Subcutaneous abdominal adipose tissue (tissue), 5 donors: ENCODE measurements around the gene WWC1.

Experiments used
- H3K27ac ChIP-seq: one replicate; pipeline ENCODE4 v1.7.0; 2013; ENCODE audit warnings: low read depth, mild to moderate bottlenecking, inconsistent platforms, low read length, moderate library complexity
- H3K27me3 ChIP-seq, 5 donors: one replicate each; pipeline ENCODE4 v1.7.0; 2013; ENCODE audit warnings: low read length in 5 of 5, inconsistent platforms in 1 of 5; ENCODE audit not compliant: control insufficient read depth in 5 of 5, insufficient read depth in 4 of 5
- H3K36me3 ChIP-seq, 5 donors: one replicate each; pipeline ENCODE4 v1.7.0; 2013; ENCODE audit warnings: low read length in 5 of 5; ENCODE audit not compliant: control insufficient read depth in 5 of 5, insufficient read depth in 5 of 5
- H3K4me1 ChIP-seq, 5 donors: one replicate each; pipeline ENCODE4 v1.7.0; 2013; ENCODE audit warnings: low read length in 5 of 5, mild to moderate bottlenecking in 3 of 5, moderate library complexity in 1 of 5; ENCODE audit not compliant: control insufficient read depth in 5 of 5, insufficient read depth in 5 of 5
- H3K4me3 ChIP-seq, 5 donors: one replicate each; pipeline ENCODE4 v1.7.0; 2013; ENCODE audit warnings: low read length in 5 of 5, low read depth in 1 of 5
- H3K9ac ChIP-seq, 5 donors: one replicate each; pipeline ENCODE4 v1.7.0; 2013; ENCODE audit warnings: low read length in 5 of 5, mild to moderate bottlenecking in 4 of 5, moderate library complexity in 3 of 5
- H3K9me3 ChIP-seq, 5 donors: one replicate each; pipeline ENCODE4 v1.7.0; 2013; ENCODE audit warnings: low read length in 5 of 5; ENCODE audit not compliant: control insufficient read depth in 5 of 5
- donor health status: healthy.
- donor health status: healthy.
- donor health status: healthy.
- donor health status: healthy.
- donor health status: healthy.

Gene WWC1

GRCh38 chr5:168446983-168447619 lies 155.7 kb downstream of the WWC1 start:
- H3K4me1 ChIP-seq = peaks cover 0 to 7% (median 0%) of the 10 kb centered on the region in 5 donors
- no peaks in the 10 kb centered on the region for H3K9me3 ChIP-seq
- H3K4me3 ChIP-seq = no peak overlapping the region
- no peaks in the 10 kb centered on the region for H3K36me3 ChIP-seq
- no peak overlapping the region for H3K9ac ChIP-seq
- no peaks in the 10 kb centered on the region for H3K27me3 ChIP-seq
- no peak overlapping the region for H3K27ac ChIP-seq

GRCh38 chr5:168447808-168448207 lies 156.4 kb downstream of the WWC1 start:
- H3K27me3 ChIP-seq = no peaks in the 10 kb centered on the region

GRCh38 chr5:168449166-168449565 lies 157.7 kb downstream of the WWC1 start:
- H3K9me3 ChIP-seq = no peaks in the 10 kb centered on the region
- peaks cover 0 to 2% (median 0%) of the 10 kb centered on the region in 5 donors for H3K27me3 ChIP-seq
- H3K9ac ChIP-seq = no peak overlapping the region
- peaks cover 0 to 7% (median 0%) of the 10 kb centered on the region in 5 donors for H3K4me1 ChIP-seq
- no peak overlapping the region for H3K4me3 ChIP-seq
- H3K36me3 ChIP-seq = no peaks in the 10 kb centered on the region
- no peak overlapping the region for H3K27ac ChIP-seq

More at GRCh38 chr5:168447808-168448207, 156.4 kb downstream of the WWC1 start:
- no peaks in the 10 kb centered on the region for H3K9me3 ChIP-seq
- no peaks in the 10 kb centered on the region for H3K36me3 ChIP-seq
- peaks cover 0 to 7% (median 0%) of the 10 kb centered on the region in 5 donors for H3K4me1 ChIP-seq
- no peak overlapping the region for H3K27ac ChIP-seq
- no peak overlapping the region for H3K4me3 ChIP-seq
- no peak overlapping the region for H3K9ac ChIP-seq

- Histone ChIP-seq H3K36me3 (no peaks in the 10 kb centered on the region), H3K9me3 (no peaks in the 10 kb centered on the region), H3K27me3 (peaks cover 0 to 2% (median 0%) of the 10 kb centered on the region in 5 donors), H3K27ac (no peak overlapping the region), H3K9ac (no peak overlapping the region), H3K4me1 (peaks cover 0 to 7% (median 0%) of the 10 kb centered on the region in 5 donors), H3K4me3 (no peak overlapping the region)
Observed at GRCh38 chr5:168451565-168451964, 160.1 kb downstream of the WWC1 start.

- H3K4me3 ChIP-seq = no peak overlapping the region
- peaks cover 0 to 2% (median 0%) of the 10 kb centered on the region in 5 donors for H3K27me3 ChIP-seq
- H3K9me3 ChIP-seq = peaks cover 0 to 5% (median 0%) of the 10 kb centered on the region in 5 donors
- H3K9ac ChIP-seq = no peak overlapping the region
- no peak overlapping the region for H3K27ac ChIP-seq
- H3K4me1 ChIP-seq = peaks cover 0 to under 1% (median 0%) of the 10 kb centered on the region in 5 donors
- no peaks in the 10 kb centered on the region for H3K36me3 ChIP-seq
Observed at GRCh38 chr5:168455201-168455600, 163.8 kb downstream of the WWC1 start.

- Histone ChIP-seq H3K36me3 (no peaks in the 10 kb centered on the region), H3K27ac (no peak overlapping the region), H3K9me3 (peaks cover 0 to 5% (median 0%) of the 10 kb centered on the region in 5 donors), H3K4me1 (no peaks in the 10 kb centered on the region), H3K27me3 (peaks cover 0 to 2% (median 0%) of the 10 kb centered on the region in 5 donors), H3K4me3 (no peak overlapping the region), H3K9ac (no peak overlapping the region)
Observed at GRCh38 chr5:168457542-168457941, 166.1 kb downstream of the WWC1 start.

GRCh38 chr5:168460606-168461005 lies 169.2 kb downstream of the WWC1 start:
- Histone ChIP-seq H3K9me3 (peaks cover 0 to 5% (median 0%) of the 10 kb centered on the region in 5 donors), H3K27ac (no peak overlapping the region), H3K4me1 (no peaks in the 10 kb centered on the region), H3K36me3 (no peaks in the 10 kb centered on the region), H3K4me3 (no peak overlapping the region), H3K27me3 (no peaks in the 10 kb centered on the region), H3K9ac (no peak overlapping the region)

- H3K27ac ChIP-seq = no peak overlapping the region
- H3K9me3 ChIP-seq = peaks cover 0 to 1% (median 0%) of the 10 kb centered on the region in 5 donors
- H3K27me3 ChIP-seq = peaks cover 0 to 2% (median 0%) of the 10 kb centered on the region in 5 donors
- no peak overlapping the region for H3K9ac ChIP-seq
- H3K4me3 ChIP-seq = no peak overlapping the region
- no peaks in the 10 kb centered on the region for H3K4me1 ChIP-seq
- no peaks in the 10 kb centered on the region for H3K36me3 ChIP-seq
Observed at GRCh38 chr5:168463081-168463480, 171.6 kb downstream of the WWC1 start.

GRCh38 chr5:168464214-168464613 lies 172.8 kb downstream of the WWC1 start:
- H3K27me3 ChIP-seq = peaks cover 0 to 2% (median 0%) of the 10 kb centered on the region in 5 donors
- no peaks in the 10 kb centered on the region for H3K9me3 ChIP-seq
- peaks cover 0 to 2% (median 0%) of the 10 kb centered on the region in 5 donors for H3K36me3 ChIP-seq
- no peak overlapping the region for H3K27ac ChIP-seq
- no peak overlapping the region for H3K4me3 ChIP-seq
- no peak overlapping the region for H3K9ac ChIP-seq
- H3K4me1 ChIP-seq = no peaks in the 10 kb centered on the region

- Histone ChIP-seq H3K9ac (no peak overlapping the region), H3K4me1 (no peaks in the 10 kb centered on the region), H3K27me3 (peaks cover 0 to 2% (median 0%) of the 10 kb centered on the region in 5 donors), H3K4me3 (no peak overlapping the region), H3K36me3 (peaks cover 0 to 2% (median 0%) of the 10 kb centered on the region in 5 donors), H3K27ac (no peak overlapping the region), H3K9me3 (no peaks in the 10 kb centered on the region)
Observed at GRCh38 chr5:168464641-168465040, 173.2 kb downstream of the WWC1 start.
